Esophagus muscularis mucosa (tissue), 4 donors: Measurements from ENCODE around the gene ZNF518B. TPM values are rescaled to one million over a fixed set of nuclear protein-coding genes. Genes with fewer than 3 reads are reported as not detected.

Experiments used
- DNase-seq: peaks from one replicate; pipeline ENCODE4 v3.0.0-alpha.2; 2017; ENCODE audit errors: extremely low spot score
- H3K27ac ChIP-seq, 4 donors: fragments of 200-600 bp; sonication (generic); replicated peaks in 1 of 4; 1 replicate in 3 of 4; 2 replicates in 1 of 4; pipeline ENCODE4 v1.5.1; 2016 to 2019; ENCODE audit warnings: mild to moderate bottlenecking in 1 of 4
- H3K27me3 ChIP-seq, 4 donors: fragments of 200-600 bp; sonication (generic); one replicate each; pipeline versions ENCODE4 v1.5.1 to v1.6.0; 2016 to 2019
- H3K36me3 ChIP-seq, 4 donors: fragments of 200-600 bp; sonication (generic); one replicate each; pipeline ENCODE4 v1.5.1; 2016 to 2019
- H3K4me1 ChIP-seq, 4 donors: fragments of 200-600 bp; sonication (generic); one replicate each; pipeline ENCODE4 v1.5.1; 2016 to 2019
- H3K4me3 ChIP-seq, 4 donors: fragments of 200-600 bp; sonication (generic); 1 replicate in 2 of 4; 2 replicates in 2 of 4; pipeline ENCODE4 v1.5.1; 2016 to 2019; ENCODE audit warnings: mild to moderate bottlenecking in 4 of 4, moderate library complexity in 1 of 4
- H3K9me3 ChIP-seq, 4 donors: fragments of 200-600 bp; sonication (generic); 1 replicate in 3 of 4; 2 replicates in 1 of 4; pipeline ENCODE4 v1.5.1; 2016 to 2019
- CTCF ChIP-seq, 3 experiments: fragments of 200-600 bp in 2 of 3; fragments of 450-650 bp in 1 of 3; sonication (generic) in 2 of 3; IDR thresholded peaks; one replicate each; pipeline ENCODE4 v1.5.1; 2017 to 2019; ENCODE audit warnings: antibody characterized with exemption in 3 of 3, mild to moderate bottlenecking in 2 of 3, moderate library complexity in 1 of 3
- EP300 ChIP-seq: sonication (generic); formaldehyde crosslinking; IDR thresholded peaks from one replicate; pipeline ENCODE4 v1.6.1; 2017; ENCODE audit warnings: antibody characterized with exemption
- POLR2A ChIP-seq: fragments of 450-650 bp; IDR thresholded peaks from one replicate; pipeline ENCODE4 v1.6.1; 2017; ENCODE audit warnings: antibody characterized with exemption, moderate library complexity, mild to moderate bottlenecking, low read depth
- POLR2AphosphoS5 ChIP-seq, 2 donors: sonication (generic); formaldehyde crosslinking; IDR thresholded peaks; one replicate each; pipeline ENCODE4 v1.6.1; 2017; ENCODE audit warnings: antibody characterized with exemption in 2 of 2
- WGBS: methylation state at CpG from one replicate; pipeline ENCODE4 v1.1.5; 2018; 5-methylcytosine and 5-hydroxymethylcytosine counted together
- intact Hi-C: fragments of 100-400 bp; cut with DNase I; formaldehyde crosslinking; loops from one replicate; pipeline ENCODE4 v1.15.1; 2023
- total RNA-seq, 4 donors: library from RNA; depleted of rRNA; stranded (reverse); fragments of >200 nt; gene quantifications; one replicate each; pipeline versions ENCODE4 v1.1.0 to v1.2.1, GENCODE V29; 2016

The ZNF518B gene
- total RNA-seq, 4 donors from 2014 or later: 29.1 to 46.0 (median 33.3) TPM

- H3K9me3 ChIP-seq: no peaks in the 10 kb centered on the region
- H3K27me3 ChIP-seq: peaks cover 0 to 36% (median 8%) of the 10 kb centered on the region in 4 donors
- no peak overlapping the region for H3K27ac ChIP-seq
- TF ChIP-seq CTCF (IDR thresholded peaks at IDR 0.05): no peak
- no peak for TF ChIP-seq EP300
- no peak for TF ChIP-seq POLR2A
- H3K36me3 ChIP-seq: no peaks in the 10 kb centered on the region
- no peak overlapping the region for H3K4me3 ChIP-seq
- peaks cover 4 to 9% (median 8%) of the 10 kb centered on the region in 4 donors for H3K4me1 ChIP-seq
- intact Hi-C loops: no loop called here
- peak; percentile 8 for DNase-seq
- 83% methylated on average over 5 of the region's 5 CpGs for WGBS
Measured at GRCh38 chr4:10466161-10466560, 8.9 kb upstream of the ZNF518B start.

- WGBS: 79% methylated on average over 4 of the region's 4 CpGs
- no peak overlapping the region for H3K4me3 ChIP-seq
- no peaks in the 10 kb centered on the region for H3K9me3 ChIP-seq
- peaks cover 0 to 53% (median 8%) of the 10 kb centered on the region in 4 donors for H3K27me3 ChIP-seq
- peaks cover 10 to 16% (median 15%) of the 10 kb centered on the region in 4 donors for H3K4me1 ChIP-seq
- intact Hi-C loops: no loop called here
- no peak for DNase-seq
- TF ChIP-seq POLR2A (no peak), CTCF (IDR thresholded peaks at IDR 0.05) (no peak), EP300 (no peak), POLR2AphosphoS5 (IDR thresholded peaks at IDR 0.05) (no peak)
- H3K27ac ChIP-seq: no peak overlapping the region
- H3K36me3 ChIP-seq: no peaks in the 10 kb centered on the region
Measured at GRCh38 chr4:10462876-10463275, 5.7 kb upstream of the ZNF518B start.

GRCh38 chr4:10461850-10462400 is 4.7 kb upstream of the ZNF518B start:
- H3K36me3 ChIP-seq: no peaks in the 10 kb centered on the region
- 49% methylated on average over 24 of the region's 27 CpGs for WGBS
- no peak for DNase-seq
- no peaks in the 10 kb centered on the region for H3K9me3 ChIP-seq
- H3K4me1 ChIP-seq: peaks cover 15 to 23% (median 20%) of the 10 kb centered on the region in 4 donors
- TF ChIP-seq CTCF (IDR thresholded peaks at IDR 0.05): no peak
- no peak for TF ChIP-seq POLR2A
- TF ChIP-seq EP300: no peak
- TF ChIP-seq POLR2AphosphoS5 (IDR thresholded peaks at IDR 0.05): no peak
- intact Hi-C loops: no loop called here
- H3K4me3 ChIP-seq: peak overlapping the region; percentile 31 to 52 (median 40)
- H3K27me3 ChIP-seq: peaks cover 0 to 53% (median 8%) of the 10 kb centered on the region in 4 donors
- H3K27ac ChIP-seq: no peak overlapping the region

- Histone ChIP-seq H3K27me3 (peaks cover 0 to 53% (median 8%) of the 10 kb centered on the region in 4 donors), H3K36me3 (no peaks in the 10 kb centered on the region), H3K4me1 (peaks cover 15 to 28% (median 24%) of the 10 kb centered on the region in 4 donors), H3K9me3 (no peaks in the 10 kb centered on the region), H3K4me3 (peak overlapping the region; percentile 31 to 52 (median 40)), H3K27ac (no peak overlapping the region)
- TF ChIP-seq POLR2AphosphoS5 (IDR thresholded peaks at IDR 0.05) (peak in 1 of 2 donors; percentile 35), CTCF (IDR thresholded peaks at IDR 0.05) (peak in 2 of 3 experiments; percentile 83 to 90), POLR2A (no peak)
- intact Hi-C loops: no loop called here
- DNase-seq: no peak
- WGBS: 7% methylated on average over 50 of the region's 72 CpGs
Measured at GRCh38 chr4:10461091-10461849, 4.0 kb upstream of the ZNF518B start.
